HCT116 (cell line): ENCODE data around the gene RAD52.

Experiments used
- ATF3 ChIP-seq: IDR thresholded peaks from 2 replicates; pipeline ENCODE4 v1.6.1; 2012
- CTCF ChIP-seq, 3 experiments: fragments of 200-600 bp in 1 of 3; sonication (generic) in 1 of 3; IDR thresholded peaks in 2 of 3; conservative IDR thresholded peaks in 1 of 3; 2 replicates each; pipeline ENCODE4 v1.5.1; 2012 to 2017; ENCODE audit warnings: low read depth in 2 of 3, low read length in 2 of 3, antibody characterized with exemption in 1 of 3, borderline replicate concordance in 1 of 3, control low read depth in 1 of 3, mild to moderate bottlenecking in 1 of 3, mixed read lengths in 1 of 3, mixed run types in 1 of 3, moderate library complexity in 1 of 3; ENCODE audit not compliant: insufficient read depth in 1 of 3
- EGR1 ChIP-seq: IDR thresholded peaks from 2 replicates; pipeline ENCODE4 v1.6.1; 2012; ENCODE audit warnings: low read depth
- ELF1 ChIP-seq: IDR thresholded peaks from 2 replicates; pipeline ENCODE4 v1.6.1; 2012; ENCODE audit warnings: low read depth, borderline replicate concordance
- EZH2 ChIP-seq: fragments of 200-600 bp; sonication (generic); IDR thresholded peaks from 2 replicates; pipeline ENCODE4 v1.6.1; 2017; ENCODE audit warnings: antibody characterized with exemption, mixed run types
- EZH2phosphoT487 ChIP-seq: fragments of 200-600 bp; IDR thresholded peaks from 2 replicates; pipeline ENCODE4 v1.6.1; 2018; ENCODE audit warnings: antibody characterized with exemption, borderline replicate concordance
- MAX ChIP-seq: IDR thresholded peaks from 2 replicates; pipeline ENCODE4 v1.6.1; 2012
- POLR2A ChIP-seq: IDR thresholded peaks from 2 replicates; pipeline ENCODE4 v1.7.0; 2011; ENCODE audit warnings: borderline replicate concordance; ENCODE audit not compliant: insufficient read depth, insufficient read length; ENCODE audit errors: extremely low read depth
- POLR2AphosphoS5 ChIP-seq: IDR thresholded peaks from 2 replicates; pipeline ENCODE4 v1.6.1; 2011; ENCODE audit warnings: mild to moderate bottlenecking, low read depth, low read length, moderate library complexity
- RAD21 ChIP-seq: IDR thresholded peaks from 2 replicates; pipeline ENCODE4 v1.6.1; 2012; ENCODE audit warnings: low read depth, mild to moderate bottlenecking
- REST ChIP-seq: IDR thresholded peaks from 2 replicates; pipeline ENCODE4 v1.6.1; 2012; ENCODE audit warnings: low read depth
- SIN3A ChIP-seq: IDR thresholded peaks from 2 replicates; pipeline ENCODE4 v1.6.1; 2012; ENCODE audit warnings: low read depth
- YY1 ChIP-seq: IDR thresholded peaks from 2 replicates; pipeline ENCODE4 v1.6.1; 2011; ENCODE audit warnings: low read length, low read depth, moderate library complexity, mild to moderate bottlenecking; ENCODE audit not compliant: insufficient replicate concordance; ENCODE audit errors: extremely low read depth
- ZNF274 ChIP-seq: fragments of 200-500 bp; sonication (Bioruptor generic); IDR thresholded peaks from 2 replicates; pipeline ENCODE4 v1.6.1; 2014; ENCODE audit warnings: mild to moderate bottlenecking, low read depth, low read length, inconsistent platforms

GRCh38 chr12:870378-870777 lies 79.1 kb downstream of the RAD52 start:
- TF ChIP-seq CTCF (IDR thresholded peaks at IDR 0.05 in 2 of 3, conservative IDR thresholded peaks at IDR 0.05 in 1 of 3; ENCODE audit: borderline replicate concordance in 1 of 3, insufficient read depth in 1 of 3, low read depth in 2 of 3, low read length in 2 of 3) = no peak
- no peak for TF ChIP-seq YY1
- TF ChIP-seq SIN3A = no peak
- no peak for TF ChIP-seq EZH2
- no peak for TF ChIP-seq MAX
- no peak for TF ChIP-seq ZNF274
- no peak for TF ChIP-seq POLR2A
- no peak for TF ChIP-seq RAD21
- no peak for TF ChIP-seq ELF1
- no peak for TF ChIP-seq REST
- no peak for TF ChIP-seq EZH2phosphoT487
- no peak for TF ChIP-seq ATF3
- TF ChIP-seq POLR2AphosphoS5 = no peak
- no peak for TF ChIP-seq EGR1
